HL-60 (cell line): ENCODE measurements around the gene RETREG2.
A peak's percentile ranks its signal among the peaks of the same experiment; 100 is the strongest.

Source experiments
- DNase-seq, 2 experiments: peaks; one replicate each; pipeline ENCODE4 v3.0.0-alpha.2; 2010 to 2020; ENCODE audit warnings: low read depth in 1 of 2, low spot score in 1 of 2
- H3K27ac ChIP-seq: fragments of 250-450 bp; sonication (Bioruptor Pico); replicated peaks from 2 replicates; pipeline ENCODE4 v1.5.1; 2020; ENCODE audit warnings: mild to moderate bottlenecking, moderate library complexity
- H3K27me3 ChIP-seq: fragments of 250-450 bp; sonication (Bioruptor Pico); 2 replicates; pipeline ENCODE4 v1.5.1; 2021; ENCODE audit warnings: mild to moderate bottlenecking, moderate library complexity; ENCODE audit not compliant: insufficient read depth, poor library complexity, severe bottlenecking
- H3K4me3 ChIP-seq: replicated peaks from 2 replicates; pipeline ENCODE4 v1.5.1; 2011; ENCODE audit warnings: mild to moderate bottlenecking, control low read depth, low read length; ENCODE audit not compliant: insufficient read depth
- GABPA ChIP-seq: IDR thresholded peaks from 2 replicates; pipeline ENCODE4 v1.6.1; 2012; ENCODE audit warnings: low read depth
- POLR2AphosphoS5 ChIP-seq: IDR thresholded peaks from 2 replicates; pipeline ENCODE4 v1.6.1; 2012; ENCODE audit warnings: low read depth
- SPI1 ChIP-seq: IDR thresholded peaks from 2 replicates; pipeline ENCODE4 v1.6.1; 2012; ENCODE audit warnings: low read depth, mild to moderate bottlenecking, borderline replicate concordance
- TF ChIP-seq, protein P1 (sequence below): IDR thresholded peaks from 2 replicates; pipeline ENCODE4 v1.6.1; 2012; ENCODE audit warnings: low read depth; ENCODE audit not compliant: insufficient replicate concordance
- TF ChIP-seq, protein P2 (sequence below): IDR thresholded peaks from one replicate; pipeline ENCODE4 v1.5.1; 2011; ENCODE audit warnings: low read length, control low read depth, inconsistent platforms; ENCODE audit not compliant: insufficient read depth

The RETREG2 gene

DNA sequence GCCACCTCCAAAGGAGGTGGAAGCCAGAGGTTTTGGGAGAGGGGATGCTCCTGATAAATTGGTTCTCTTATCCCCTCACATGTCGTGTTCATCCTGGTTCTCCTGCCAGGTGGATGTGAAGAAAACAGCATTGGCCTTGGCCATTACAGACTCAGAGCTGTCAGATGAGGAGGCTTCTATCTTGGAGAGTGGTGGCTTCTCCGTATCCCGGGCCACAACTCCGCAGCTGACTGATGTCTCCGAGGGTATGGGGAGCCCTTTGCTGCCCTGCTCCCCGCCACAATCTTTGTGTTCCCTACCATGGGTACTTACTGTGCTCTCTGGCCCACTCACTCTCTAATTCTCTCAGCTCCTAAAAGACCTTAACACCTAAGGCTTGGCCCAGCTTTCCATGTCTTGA is 3.5 kb downstream of the RETREG2 start:
- TF ChIP-seq GABPA (no peak), POLR2AphosphoS5 (no peak), SPI1 (no peak)
- TF ChIP-seq, protein P1, sequence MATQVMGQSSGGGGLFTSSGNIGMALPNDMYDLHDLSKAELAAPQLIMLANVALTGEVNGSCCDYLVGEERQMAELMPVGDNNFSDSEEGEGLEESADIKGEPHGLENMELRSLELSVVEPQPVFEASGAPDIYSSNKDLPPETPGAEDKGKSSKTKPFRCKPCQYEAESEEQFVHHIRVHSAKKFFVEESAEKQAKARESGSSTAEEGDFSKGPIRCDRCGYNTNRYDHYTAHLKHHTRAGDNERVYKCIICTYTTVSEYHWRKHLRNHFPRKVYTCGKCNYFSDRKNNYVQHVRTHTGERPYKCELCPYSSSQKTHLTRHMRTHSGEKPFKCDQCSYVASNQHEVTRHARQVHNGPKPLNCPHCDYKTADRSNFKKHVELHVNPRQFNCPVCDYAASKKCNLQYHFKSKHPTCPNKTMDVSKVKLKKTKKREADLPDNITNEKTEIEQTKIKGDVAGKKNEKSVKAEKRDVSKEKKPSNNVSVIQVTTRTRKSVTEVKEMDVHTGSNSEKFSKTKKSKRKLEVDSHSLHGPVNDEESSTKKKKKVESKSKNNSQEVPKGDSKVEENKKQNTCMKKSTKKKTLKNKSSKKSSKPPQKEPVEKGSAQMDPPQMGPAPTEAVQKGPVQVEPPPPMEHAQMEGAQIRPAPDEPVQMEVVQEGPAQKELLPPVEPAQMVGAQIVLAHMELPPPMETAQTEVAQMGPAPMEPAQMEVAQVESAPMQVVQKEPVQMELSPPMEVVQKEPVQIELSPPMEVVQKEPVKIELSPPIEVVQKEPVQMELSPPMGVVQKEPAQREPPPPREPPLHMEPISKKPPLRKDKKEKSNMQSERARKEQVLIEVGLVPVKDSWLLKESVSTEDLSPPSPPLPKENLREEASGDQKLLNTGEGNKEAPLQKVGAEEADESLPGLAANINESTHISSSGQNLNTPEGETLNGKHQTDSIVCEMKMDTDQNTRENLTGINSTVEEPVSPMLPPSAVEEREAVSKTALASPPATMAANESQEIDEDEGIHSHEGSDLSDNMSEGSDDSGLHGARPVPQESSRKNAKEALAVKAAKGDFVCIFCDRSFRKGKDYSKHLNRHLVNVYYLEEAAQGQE, result no peak
- TF ChIP-seq, protein P2, sequence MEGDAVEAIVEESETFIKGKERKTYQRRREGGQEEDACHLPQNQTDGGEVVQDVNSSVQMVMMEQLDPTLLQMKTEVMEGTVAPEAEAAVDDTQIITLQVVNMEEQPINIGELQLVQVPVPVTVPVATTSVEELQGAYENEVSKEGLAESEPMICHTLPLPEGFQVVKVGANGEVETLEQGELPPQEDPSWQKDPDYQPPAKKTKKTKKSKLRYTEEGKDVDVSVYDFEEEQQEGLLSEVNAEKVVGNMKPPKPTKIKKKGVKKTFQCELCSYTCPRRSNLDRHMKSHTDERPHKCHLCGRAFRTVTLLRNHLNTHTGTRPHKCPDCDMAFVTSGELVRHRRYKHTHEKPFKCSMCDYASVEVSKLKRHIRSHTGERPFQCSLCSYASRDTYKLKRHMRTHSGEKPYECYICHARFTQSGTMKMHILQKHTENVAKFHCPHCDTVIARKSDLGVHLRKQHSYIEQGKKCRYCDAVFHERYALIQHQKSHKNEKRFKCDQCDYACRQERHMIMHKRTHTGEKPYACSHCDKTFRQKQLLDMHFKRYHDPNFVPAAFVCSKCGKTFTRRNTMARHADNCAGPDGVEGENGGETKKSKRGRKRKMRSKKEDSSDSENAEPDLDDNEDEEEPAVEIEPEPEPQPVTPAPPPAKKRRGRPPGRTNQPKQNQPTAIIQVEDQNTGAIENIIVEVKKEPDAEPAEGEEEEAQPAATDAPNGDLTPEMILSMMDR, result no peak
- H3K27me3 ChIP-seq, result no peaks in the 10 kb centered on the region
- DNase-seq, result no peak
- no peak overlapping the region for H3K27ac ChIP-seq
- no peak overlapping the region for H3K4me3 ChIP-seq

DNA sequence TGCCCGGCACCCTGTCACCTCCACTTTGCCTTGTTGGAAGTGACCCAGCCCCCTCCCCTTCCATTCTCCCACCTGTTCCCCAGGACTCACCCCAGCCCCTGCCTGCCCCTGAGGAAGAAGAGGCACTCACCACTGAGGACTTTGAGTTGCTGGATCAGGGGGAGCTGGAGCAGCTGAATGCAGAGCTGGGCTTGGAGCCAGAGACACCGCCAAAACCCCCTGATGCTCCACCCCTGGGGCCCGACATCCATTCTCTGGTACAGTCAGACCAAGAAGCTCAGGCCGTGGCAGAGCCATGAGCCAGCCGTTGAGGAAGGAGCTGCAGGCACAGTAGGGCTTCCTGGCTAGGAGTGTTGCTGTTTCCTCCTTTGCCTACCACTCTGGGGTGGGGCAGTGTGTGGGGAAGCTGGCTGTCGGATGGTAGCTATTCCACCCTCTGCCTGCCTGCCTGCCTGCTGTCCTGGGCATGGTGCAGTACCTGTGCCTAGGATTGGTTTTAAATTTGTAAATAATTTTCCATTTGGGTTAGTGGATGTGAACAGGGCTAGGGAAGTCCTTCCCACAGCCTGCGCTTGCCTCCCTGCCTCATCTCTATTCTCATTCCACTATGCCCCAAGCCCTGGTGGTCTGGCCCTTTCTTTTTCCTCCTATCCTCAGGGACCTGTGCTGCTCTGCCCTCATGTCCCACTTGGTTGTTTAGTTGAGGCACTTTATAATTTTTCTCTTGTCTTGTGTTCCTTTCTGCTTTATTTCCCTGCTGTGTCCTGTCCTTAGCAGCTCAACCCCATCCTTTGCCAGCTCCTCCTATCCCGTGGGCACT is 4.5 kb downstream of the RETREG2 start:
- no peak overlapping the region for H3K27ac ChIP-seq
- no peak overlapping the region for H3K4me3 ChIP-seq
- TF ChIP-seq, protein P1, result no peak
- no peak for TF ChIP-seq SPI1
- no peak for TF ChIP-seq POLR2AphosphoS5
- DNase-seq, result peak in 1 of 2 experiments; percentile 74
- no peaks in the 10 kb centered on the region for H3K27me3 ChIP-seq

DNA sequence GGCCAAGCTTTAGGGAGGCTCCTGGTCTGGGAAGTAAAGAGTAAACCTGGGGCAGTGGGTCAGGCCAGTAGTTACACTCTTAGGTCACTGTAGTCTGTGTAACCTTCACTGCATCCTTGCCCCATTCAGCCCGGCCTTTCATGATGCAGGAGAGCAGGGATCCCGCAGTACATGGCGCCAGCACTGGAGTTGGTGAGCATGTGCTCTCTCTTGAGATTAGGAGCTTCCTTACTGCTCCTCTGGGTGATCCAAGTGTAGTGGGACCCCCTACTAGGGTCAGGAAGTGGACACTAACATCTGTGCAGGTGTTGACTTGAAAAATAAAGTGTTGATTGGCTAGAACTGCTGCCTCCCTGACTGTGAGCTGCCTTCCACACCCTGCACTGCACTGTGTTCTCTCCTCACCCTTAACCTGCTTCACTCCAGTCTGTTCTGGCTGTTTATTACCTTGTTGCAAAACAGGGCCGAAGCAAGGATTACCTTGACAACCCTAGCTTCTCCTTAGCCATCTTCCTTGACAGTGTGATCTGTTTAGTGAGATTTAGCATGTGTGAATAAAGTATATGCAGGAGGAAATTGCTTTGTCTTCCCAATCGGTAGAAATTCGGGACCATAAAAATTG is 5.2 kb downstream of the RETREG2 start:
- Histone ChIP-seq H3K4me3 (no peak overlapping the region), H3K27ac (no peak overlapping the region), H3K27me3 (no peaks in the 10 kb centered on the region)
- no peak for DNase-seq
- TF ChIP-seq POLR2AphosphoS5, result no peak
- TF ChIP-seq, protein P1, result no peak
- no peak for TF ChIP-seq GABPA
- TF ChIP-seq SPI1, result no peak
- TF ChIP-seq, protein P2, result no peak
